Measurements from ENCODE around the gene SETD5. TPM values are rescaled to one million over a fixed set of nuclear protein-coding genes. Genes with fewer than 3 reads are reported as not detected.
A peak's percentile ranks its signal among the peaks of the same experiment; 100 is the strongest.

Gene SETD5
- total RNA-seq, 2 donors from 2014 or later, result 78.6 to 102 TPM

- no peak for ATAC-seq
- no peak for DNase-seq
- intact Hi-C loops (cut with DNase I, micrococcal nuclease), result no loop called here
Measured at GRCh38 chr3:9386501-9387321, 10.7 kb upstream of the SETD5 start.

GRCh38 chr3:9387322-9387655 lies 10.1 kb upstream of the SETD5 start:
- ATAC-seq (no peak), DNase-seq (no peak)
- intact Hi-C loops (cut with DNase I, micrococcal nuclease), result no loop called here

GRCh38 chr3:9388142-9388541 lies 9.3 kb upstream of the SETD5 start:
- DNase-seq (no peak), ATAC-seq (no peak)
- intact Hi-C loops (cut with DNase I, micrococcal nuclease), result no loop called here

- ATAC-seq (no peak), DNase-seq (no peak)
- intact Hi-C loops (cut with DNase I, micrococcal nuclease), result no loop called here
Measured at GRCh38 chr3:9388562-9389272, 8.7 kb upstream of the SETD5 start.

GRCh38 chr3:9390265-9390888 lies 7.0 kb upstream of the SETD5 start:
- ATAC-seq (no peak), DNase-seq (no peak)
- intact Hi-C loops (cut with DNase I, micrococcal nuclease), result no loop called here

- ATAC-seq, result no peak
- DNase-seq, result no peak
- intact Hi-C loops (cut with DNase I, micrococcal nuclease), result no loop called here
Measured at GRCh38 chr3:9392041-9392440, 5.4 kb upstream of the SETD5 start.

- DNase-seq (no peak), ATAC-seq (no peak)
- intact Hi-C loops (cut with DNase I, micrococcal nuclease), result no loop called here
Measured at GRCh38 chr3:9395570-9396300, 1.7 kb upstream of the SETD5 start.

- peak; percentile 64 for ATAC-seq
- intact Hi-C loops (cut with DNase I, micrococcal nuclease), result no loop called here
- peak; percentile 91 to 97 for DNase-seq
Measured at GRCh38 chr3:9396301-9396631, 1.1 kb upstream of the SETD5 start.

- intact Hi-C loops (cut with DNase I, micrococcal nuclease), result no loop called here
- peak; percentile 97 to 99 for DNase-seq
- ATAC-seq, result peak; percentile 71
Measured at GRCh38 chr3:9396632-9397331, 633 bp upstream of the SETD5 start.

- peak; percentile 65 for DNase-seq
- ATAC-seq, result no peak
- intact Hi-C loops (cut with DNase I, micrococcal nuclease), result no loop called here
Measured at GRCh38 chr3:9397906-9398699, 688 bp downstream of the SETD5 start.

GRCh38 chr3:9398700-9399336 lies 1.4 kb downstream of the SETD5 start:
- ATAC-seq, result no peak
- intact Hi-C loops (cut with DNase I, micrococcal nuclease), result no loop called here
- DNase-seq, result peak in 1 of 2 donors; percentile 21

GRCh38 chr3:9399337-9399703 lies 1.9 kb downstream of the SETD5 start:
- ATAC-seq, result no peak
- intact Hi-C loops (cut with DNase I, micrococcal nuclease), result no loop called here
- DNase-seq, result no peak

GRCh38 chr3:9399746-9400145 lies 2.3 kb downstream of the SETD5 start:
- DNase-seq (peak; percentile 65 to 86), ATAC-seq (peak; percentile 5)
- intact Hi-C loops (cut with DNase I, micrococcal nuclease), result no loop called here

- no peak for ATAC-seq
- intact Hi-C loops (cut with DNase I, micrococcal nuclease), result no loop called here
- no peak for DNase-seq
Measured at GRCh38 chr3:9400616-9401015, 3.2 kb downstream of the SETD5 start.

GRCh38 chr3:9401986-9402385 lies 4.6 kb downstream of the SETD5 start:
- intact Hi-C loops (cut with DNase I, micrococcal nuclease), result no loop called here
- ATAC-seq (no peak), DNase-seq (no peak)

- ATAC-seq, result peak; percentile 68
- intact Hi-C loops (cut with DNase I, micrococcal nuclease), result no loop called here
- DNase-seq, result peak; percentile 78 to 85
Measured at GRCh38 chr3:9402410-9403228, 5.2 kb downstream of the SETD5 start.

- DNase-seq, result no peak
- ATAC-seq, result no peak
- intact Hi-C loops (cut with DNase I, micrococcal nuclease), result no loop called here
Measured at GRCh38 chr3:9403463-9403862, 6.0 kb downstream of the SETD5 start.
